HG02870 (cell line): ENCODE measurements around the gene CAPZB.

Experiments used
- ATAC-seq: cut with Tn5 transposase; IDR thresholded peaks from one replicate; pipeline ENCODE4 v1.9.1; 2021; ENCODE audit warnings: mild to moderate bottlenecking, moderate library complexity; ENCODE audit not compliant: unreplicated experiment

The CAPZB gene

DNA sequence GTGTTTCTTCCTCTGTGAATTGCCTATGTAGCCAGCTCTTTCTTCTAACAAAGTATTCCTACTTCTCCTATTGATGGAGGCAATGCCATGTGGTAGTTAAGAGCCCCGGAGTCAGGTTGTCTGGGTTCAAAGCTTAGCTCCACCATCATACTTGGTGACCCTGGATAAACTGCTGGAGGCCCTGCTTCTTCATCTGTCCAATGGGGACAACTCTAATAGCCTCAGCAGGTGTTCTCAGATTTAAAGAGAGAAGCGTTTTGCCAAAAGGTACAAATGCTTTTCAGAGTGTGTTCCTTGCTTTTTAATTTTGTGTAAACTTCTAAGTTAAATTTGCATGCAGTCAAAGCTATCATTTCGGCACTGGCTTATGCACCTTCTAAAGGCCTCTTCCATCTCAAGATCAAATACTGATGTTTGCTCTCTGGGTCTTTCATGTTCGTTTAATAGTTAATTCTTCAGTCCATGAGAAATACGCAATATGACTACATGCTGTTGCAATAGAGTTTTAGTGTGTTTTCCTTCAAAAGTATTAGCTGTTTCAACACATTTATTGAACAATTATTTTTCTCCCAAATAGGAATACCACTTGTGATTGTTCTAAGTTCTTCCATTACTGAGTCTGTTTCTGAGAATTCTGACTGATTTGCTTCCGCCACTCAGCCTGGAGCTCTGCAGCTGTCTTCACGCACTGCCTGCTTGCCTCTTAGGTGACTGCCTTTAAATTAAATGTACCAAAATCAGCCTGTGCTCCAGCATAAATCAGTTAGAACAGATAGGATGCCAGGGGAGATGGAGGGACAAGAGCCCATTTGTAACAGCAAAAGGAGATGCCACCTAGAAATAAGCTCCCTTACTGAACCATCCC, 75.6 kb downstream of the CAPZB start:
- no peak for ATAC-seq

DNA sequence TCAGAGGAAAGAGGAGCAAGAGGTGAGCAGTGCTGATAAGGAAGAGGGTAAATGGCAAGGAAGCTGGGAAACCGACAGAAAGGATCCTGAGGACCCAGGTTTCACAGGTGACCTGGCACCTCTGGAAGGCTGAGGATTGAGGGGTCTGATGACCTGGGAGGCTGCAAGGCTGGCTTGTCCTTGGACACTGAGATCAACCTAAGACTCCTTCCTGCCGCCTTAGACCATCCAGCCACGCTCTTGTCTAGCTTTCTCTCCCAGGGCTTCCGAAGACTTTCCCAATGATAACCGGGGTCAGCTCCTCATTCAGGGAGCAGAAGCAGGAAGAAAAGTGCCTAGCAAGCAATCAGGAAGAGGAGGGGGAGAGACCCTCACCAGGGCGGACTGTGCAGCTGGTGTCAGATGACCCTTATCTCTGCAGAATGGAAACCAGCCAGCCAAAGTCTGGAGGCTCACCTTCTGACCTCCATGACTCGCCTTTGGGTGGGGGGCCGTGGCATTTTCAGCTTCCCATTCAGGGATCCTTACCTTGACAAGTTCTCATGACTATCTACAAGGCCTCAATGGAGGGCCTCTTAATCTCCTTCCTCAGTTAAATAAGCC, 77.7 kb downstream of the CAPZB start:
- no peak for ATAC-seq

DNA sequence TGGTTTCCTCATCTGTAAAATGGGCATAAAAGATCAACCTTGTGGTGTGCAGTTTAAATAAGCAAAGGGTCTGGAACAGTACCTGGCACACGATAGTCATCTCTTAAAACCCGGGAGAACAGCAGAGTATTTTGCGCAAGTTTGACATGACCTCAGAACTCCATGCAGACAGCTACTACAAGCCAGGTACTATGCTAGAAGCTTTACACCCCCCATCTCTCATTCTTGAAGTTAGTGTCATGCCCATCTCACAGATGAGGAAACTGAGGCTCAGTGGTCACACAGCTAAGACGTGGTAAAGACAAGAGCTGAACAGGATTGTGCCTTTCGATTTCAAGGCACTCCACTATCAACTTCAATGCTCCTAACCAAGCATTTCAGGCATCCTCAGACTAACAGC, 78.7 kb downstream of the CAPZB start:
- no peak for ATAC-seq

DNA sequence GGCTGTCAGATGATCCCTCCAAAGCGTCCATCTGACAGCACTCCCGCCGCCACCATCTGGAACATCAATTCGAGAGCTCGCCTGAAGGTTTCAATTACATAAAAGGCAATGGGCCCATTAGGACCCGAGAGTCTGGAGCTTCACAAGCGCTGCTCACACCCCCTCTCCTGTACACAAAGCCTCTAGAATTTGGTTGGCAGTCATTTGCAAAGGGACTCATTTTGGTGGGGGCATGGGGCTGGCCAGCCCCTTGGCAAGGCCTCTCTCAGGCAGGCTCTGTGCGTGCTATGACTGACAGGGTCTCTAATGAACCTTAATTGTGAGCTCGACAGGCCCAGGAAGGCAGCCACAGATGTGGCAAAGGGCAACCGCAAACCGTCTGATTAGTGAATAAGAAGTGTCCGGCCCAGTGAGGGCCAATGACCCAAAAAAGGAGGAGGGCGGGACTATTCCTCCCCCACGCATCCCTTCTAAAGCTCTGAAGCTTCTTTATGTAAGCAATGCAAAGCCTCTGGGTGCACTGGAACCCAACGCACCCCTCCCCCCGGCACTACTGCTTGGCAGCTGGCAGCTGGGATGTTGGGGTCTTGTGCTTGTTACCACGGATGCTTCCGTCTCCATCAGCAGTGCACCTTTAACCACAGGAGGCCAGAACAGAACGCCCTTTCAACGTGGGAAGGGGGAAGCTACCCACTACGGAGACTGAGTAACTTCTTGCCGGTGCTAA, 79.4 kb downstream of the CAPZB start:
- no peak for ATAC-seq

DNA sequence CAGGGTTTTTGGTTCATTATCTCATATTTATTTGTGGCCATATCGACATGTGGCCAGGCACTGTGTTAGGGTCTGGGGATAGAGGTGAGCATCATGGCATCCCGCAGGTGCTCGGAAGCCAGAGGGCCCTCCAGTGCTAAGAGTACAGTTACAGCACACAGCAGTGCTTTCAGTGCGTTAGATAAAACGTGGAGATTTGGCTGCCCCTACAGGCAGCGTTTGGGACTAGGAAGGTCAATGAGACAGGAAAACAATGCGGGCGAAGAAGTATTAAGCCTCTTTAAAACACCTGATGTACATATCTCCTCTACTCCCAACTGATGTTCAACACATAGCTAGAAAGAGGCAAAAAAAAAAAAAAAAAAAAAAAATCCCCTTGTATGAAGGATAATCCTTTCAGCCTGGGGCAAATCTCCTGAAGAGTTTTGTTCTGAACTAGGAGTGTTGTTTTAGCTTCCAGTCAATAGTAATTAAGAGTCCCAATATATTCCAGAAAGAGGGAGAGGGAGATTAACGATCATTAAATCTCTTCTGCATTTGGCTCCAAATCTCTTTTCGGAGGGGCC, 80.1 kb downstream of the CAPZB start:
- no peak for ATAC-seq

DNA sequence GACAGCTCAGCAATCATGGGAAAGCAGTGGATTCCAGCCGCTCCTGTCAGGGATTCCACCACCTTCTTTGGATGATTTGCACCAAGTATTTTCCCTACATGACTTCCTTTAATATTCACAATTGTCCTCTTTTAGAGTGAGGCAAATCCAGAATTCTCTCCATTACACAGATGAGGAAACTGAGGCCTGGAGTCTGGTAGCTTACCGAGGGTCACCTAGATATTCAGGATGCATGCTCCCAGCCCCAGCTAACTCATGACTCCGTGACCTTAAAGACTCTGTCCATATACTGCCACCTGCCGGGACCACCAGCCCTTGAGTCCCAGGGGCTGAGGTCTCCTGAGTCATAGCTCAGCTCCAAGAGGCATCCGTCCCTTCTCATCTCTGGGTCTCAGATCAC, 80.6 kb downstream of the CAPZB start:
- ATAC-seq = no peak

DNA sequence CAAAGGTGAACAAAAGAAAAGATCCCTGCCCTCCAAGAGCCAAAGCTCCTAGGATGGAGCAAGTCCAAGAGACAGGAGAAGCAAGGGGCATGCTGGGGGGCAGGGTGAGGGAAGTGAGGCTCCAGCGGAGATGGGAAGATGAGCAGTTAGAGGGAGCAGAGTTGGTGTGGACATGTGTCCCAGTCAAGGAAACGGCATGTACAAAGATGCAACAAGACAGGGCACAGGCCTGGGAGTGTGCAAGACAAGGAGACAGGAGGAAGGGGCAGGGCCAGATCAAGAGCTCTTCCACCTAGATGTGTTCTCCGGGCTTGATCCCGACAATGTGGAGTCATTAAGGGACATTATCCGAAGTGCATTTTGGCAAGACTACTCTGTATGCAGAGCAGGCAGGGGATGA, 82.1 kb downstream of the CAPZB start:
- ATAC-seq = no peak

DNA sequence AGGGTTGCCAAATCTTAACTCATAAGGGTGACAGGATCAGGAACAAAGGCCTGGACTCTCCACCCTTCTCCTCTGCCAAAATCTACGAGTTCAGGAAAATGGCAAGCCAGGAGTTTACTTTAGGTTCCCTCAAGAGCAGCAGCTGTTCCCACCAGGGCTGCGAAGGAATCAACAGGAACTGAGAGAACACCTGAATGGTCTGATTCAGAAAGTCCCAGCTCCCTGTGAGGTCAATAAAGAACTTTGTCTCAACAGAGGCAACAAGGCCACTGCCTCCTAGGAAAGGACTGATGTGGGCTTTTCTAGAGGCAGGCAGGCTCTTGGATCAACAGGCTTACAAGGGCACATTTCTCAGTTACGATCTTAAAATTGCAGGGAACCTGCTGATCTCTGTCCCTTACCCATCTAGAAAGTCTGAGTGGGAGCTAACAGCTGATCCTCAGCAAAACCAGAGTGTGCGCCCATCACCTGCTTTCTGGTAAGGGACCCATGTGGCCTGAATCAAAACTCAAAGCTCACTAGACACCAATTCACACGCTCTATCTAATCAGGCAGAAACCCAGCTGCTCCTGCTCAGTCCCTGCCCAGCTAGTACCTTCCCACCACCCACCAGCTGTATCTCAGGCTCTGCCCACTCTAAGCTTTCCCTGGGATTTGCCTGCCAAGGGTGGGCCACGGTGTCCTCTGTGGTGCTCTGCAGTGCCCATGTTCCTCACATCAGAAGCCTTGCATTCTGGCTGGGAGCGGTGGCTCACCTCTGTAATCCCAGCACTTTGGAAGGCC, 83.1 kb downstream of the CAPZB start:
- ATAC-seq = no peak

DNA sequence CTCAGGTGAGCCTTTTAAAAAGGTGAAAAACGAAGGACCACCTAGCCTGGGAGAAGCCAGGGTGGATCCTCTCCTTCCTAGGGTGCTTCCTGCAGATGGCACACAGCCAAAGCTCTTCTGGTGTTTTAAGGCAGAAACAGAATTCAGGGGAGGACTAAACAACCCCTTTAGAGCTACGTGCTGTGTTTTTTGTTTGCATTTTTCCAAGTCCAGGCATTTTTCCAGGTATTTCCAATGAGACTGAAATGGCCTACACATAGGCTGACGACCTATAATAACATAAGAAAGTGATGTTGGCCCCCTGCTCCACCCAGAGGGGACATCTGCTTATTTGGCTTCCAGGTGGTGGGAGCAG, 83.8 kb downstream of the CAPZB start:
- ATAC-seq = no peak

DNA sequence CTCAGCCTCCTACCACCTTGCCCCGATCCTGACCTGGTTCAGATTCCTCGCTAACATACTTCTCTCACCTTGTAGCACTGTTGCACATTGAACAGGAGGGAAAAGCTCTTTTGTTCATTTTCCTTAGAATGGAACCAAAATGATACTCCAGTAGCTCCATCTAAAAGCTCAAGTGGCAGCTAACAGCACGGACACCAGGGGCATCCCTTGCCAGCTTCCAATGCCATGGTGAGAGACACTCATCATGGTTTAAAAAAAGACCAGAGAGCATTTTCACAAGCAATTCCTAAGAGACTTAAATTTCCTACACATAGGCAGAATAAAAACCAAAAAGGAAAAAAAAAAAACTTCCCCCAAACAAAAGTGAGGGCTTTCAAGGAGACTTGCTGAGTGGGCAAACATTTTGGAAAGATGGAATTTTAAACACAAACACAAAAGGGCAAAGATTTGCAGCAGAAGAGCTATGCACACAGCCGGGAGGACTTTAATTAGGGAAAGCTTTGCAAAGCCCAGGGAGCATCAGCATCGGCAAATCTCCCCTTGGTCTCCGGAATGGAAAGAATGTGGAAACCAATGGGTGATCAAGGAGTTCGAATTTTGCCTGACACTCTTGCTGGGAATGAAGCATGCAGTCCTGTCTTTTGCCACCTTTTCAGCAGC, 84.3 kb downstream of the CAPZB start:
- no peak for ATAC-seq

DNA sequence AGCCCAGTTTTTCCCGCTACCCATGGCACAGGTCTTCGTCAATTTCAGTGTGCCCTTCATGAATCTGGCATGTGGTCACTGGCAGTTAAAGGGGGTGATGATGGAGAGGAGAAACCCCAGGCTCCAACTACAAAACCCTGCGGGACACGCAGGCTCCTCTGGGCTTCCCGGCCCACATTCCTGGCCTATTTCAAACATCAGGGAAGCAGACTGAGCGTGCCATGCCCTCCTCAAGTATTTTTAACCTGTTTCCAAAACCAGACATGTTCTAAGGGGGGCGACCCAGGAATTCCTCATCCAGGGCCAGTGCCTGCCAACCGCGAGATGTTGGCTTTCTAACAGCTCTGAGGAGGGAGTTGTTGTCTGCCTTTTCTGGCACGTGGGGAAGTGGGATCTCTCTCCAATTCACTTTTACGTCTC, 85.1 kb downstream of the CAPZB start:
- no peak for ATAC-seq

DNA sequence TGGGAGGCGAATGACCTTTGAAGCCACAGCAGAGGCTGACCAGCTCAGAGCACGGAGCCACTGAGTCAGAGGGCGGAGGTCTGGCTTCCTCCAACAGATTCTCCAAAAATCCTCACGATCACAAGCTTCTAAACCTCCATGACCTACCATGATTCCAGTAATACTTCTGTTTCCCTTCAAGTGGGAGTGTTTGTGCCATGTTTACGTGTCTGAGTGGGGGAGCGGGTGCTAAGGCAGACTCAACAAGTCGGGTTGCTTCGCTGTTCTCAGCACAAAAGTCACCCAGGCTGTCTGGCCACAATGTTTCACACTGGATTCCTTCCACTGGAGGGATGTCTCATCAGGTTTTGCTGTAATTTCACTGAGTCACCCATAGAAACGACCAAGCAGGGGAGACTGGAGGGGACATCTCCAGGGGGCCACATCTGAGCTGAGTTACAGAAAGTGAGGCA, 87.0 kb downstream of the CAPZB start:
- ATAC-seq = no peak

DNA sequence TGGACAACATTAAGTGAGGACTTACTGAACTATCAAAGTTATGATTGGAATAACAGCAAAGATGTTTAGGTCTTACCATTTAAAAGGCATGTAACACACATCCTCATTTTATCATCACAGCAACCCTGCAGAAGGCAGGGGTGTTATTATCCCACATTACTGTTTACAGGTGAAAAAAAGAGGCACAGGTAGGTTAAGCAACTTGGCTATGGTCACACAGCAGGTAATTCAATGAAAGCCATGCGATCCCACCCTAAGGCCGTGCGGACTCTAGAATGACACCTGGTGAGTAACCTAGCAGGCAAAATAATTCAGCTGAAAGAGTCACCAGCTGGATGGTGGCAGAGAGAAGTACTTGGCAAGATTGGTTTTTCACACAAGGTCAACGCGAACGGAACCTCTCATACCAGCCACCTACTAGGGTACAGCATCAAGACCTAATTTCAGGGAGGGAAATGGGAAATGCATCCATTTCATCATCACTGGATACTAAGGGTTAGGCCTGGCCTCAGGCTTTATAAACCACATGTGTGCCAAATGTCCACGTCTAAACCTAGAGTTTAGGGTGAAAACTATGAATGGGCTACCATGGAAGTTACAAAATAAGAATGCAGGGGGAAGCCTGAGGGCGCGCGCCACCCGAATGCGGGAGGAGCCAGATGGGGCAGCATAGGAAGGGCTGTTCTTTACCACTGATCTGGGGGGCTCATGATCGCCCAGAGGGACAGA, 88.0 kb downstream of the CAPZB start:
- ATAC-seq = no peak

DNA sequence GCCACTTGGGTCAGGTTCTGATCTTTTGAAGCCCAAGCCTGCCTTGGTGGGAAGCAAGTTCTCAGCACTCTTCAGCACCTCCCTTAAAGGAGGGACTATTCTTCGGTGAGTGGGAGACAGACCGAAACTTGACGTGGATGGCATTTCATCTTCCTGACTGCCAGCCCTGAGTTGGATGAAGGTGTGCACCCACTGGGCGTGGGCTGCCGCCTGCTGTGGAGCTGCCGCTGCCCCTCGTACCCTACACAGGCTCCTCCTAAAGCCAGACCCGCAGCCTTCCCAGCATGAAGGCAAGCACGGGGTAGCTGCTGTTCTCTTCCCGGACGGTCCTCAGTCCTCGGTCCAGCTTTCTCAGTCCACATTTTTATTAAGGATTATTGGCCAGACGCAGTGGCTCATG, 89.1 kb downstream of the CAPZB start:
- ATAC-seq = no peak

DNA sequence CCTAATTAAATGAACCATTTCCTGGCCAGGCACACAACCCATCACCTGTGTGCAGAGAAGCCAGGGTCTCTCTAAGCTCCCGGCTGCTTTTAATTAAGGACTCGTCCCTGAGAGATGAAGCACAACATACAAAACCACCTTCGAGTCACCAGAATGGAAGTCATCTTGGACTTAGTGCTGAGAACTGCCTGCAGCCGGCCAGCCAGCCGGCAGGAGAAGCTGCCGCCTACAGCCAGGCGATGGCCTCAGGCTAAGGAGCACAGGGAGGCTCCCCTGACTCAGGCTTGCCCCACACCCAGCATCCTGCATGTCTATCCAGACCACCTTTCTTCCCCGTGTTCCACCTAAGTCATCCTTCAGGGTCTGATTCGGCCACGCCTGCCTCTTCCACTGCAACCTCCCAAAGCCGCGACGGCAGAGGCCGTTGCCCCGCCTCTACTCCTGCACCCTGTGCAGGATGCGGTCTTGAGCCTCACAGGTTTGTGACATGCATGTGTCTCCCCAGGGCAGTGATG, 89.6 kb downstream of the CAPZB start:
- ATAC-seq = no peak

DNA sequence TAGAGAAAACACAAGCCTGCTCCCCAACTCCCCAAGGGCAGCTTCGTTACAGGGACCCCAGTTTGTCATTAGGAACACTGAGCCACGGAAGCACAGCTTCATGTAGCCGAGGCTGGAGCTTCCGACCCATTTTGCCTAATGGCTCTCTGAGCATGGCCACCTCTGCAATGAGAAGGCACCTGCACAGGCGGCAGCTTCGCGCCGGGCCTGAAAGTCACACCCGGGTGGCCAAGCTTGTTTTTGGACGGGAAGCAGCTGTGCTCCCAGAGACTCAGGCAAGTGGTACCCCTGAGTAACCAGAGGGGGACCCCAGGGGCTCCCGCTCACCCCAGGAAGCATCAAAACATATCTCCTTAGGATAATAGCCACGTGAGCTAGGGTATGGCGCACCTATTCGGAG, 92.3 kb downstream of the CAPZB start:
- no peak for ATAC-seq

DNA sequence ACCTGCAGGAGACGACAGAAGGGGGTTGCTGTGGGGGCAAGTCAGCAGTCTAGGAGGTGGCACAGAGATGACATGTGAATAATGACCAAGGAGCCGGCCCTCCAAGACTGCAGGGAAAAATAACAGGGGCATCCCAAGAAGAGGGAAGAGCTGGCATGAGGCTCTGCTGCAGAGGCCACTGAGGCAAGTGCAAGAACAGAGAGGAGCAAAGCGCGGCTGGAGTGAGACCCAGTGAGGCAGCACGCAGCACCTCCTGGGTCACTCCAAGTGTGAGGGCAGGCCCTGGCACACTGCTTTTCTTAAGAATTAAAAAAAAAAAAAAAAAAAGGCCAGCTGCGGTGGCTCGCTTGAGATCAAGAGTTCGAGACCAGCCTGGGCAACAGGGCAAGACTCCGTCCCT, 93.1 kb downstream of the CAPZB start:
- no peak for ATAC-seq

DNA sequence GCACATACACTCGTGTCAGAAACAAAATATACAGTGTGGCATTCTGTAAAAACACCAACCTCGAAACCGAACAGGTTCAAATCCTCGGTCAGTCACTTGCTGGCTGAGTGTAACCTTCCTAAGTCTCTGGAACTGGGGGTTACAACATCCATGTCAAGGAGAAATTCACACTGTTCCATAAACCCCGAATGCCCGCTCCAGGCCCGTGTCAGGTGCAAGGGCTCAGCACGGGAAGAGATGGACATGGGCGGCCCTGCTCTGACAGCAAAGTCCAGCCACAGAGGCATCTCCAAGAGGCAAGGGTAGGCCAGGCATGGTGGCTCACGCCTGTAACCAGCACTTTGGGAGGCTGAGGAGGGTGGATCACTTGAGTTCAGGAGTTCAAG, 93.8 kb downstream of the CAPZB start:
- no peak for ATAC-seq

DNA sequence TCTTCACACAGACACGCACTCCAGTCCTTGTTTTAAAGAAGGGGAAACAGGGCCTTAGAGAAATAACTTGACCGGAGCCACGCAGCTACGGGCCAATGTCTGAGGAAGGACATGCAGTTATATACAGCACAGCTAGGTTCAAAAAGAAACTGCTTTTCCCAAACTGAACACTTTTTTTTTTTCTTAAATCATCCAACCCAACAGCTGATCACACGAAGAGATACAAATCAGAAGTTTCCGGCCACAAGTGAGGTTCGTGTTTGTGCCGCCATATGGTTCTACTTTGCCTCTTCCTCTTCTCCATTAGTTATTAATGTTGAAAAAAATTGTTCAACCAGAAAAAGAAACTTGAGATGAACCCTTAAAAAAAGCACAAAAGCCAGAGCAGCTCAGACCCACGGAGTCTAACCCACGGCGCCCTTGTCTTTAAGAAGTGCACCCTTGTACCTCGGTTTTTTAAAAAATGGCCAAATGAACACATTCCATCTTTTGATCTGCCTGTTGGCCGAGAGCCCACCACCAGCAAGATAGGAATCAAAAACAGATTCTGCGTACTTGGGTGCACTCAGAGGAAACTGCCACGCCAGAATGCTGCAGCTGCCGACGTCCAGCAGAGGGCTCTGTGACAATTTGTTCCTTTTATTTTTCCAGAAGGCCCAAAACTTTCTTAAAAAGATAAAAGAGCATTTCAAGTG, 94.3 kb downstream of the CAPZB start:
- ATAC-seq = no peak
